ENCODE data around the gene CBLN1. TPM values are rescaled to one million over a fixed set of nuclear protein-coding genes. Genes with fewer than 3 reads are reported as not detected.

CBLN1 gene
- total and polyA plus RNA-seq, 4 donors: 0.14 to 0.55 (median 0.33) TPM; not detected in 1

GRCh38 chr16:49259330-49259729 lies 22.3 kb downstream of the CBLN1 start:
- Histone ChIP-seq H3K9ac (ENCODE audit: low read depth in 1 of 2, low read length in 2 of 2) (no peak overlapping the region), H3K9me3 (ENCODE audit: control insufficient read depth in 4 of 4, low read length in 3 of 4) (peaks cover 0 to 2% (median 0%) of the 10 kb centered on the region in 4 donors), H3K27me3 (ENCODE audit: control insufficient read depth in 4 of 4, insufficient read depth in 4 of 4, low read length in 3 of 4) (peaks cover 0 to 3% (median 0%) of the 10 kb centered on the region in 4 donors), H3K36me3 (ENCODE audit: control insufficient read depth in 4 of 4, insufficient read depth in 3 of 4, low read depth in 1 of 4, low read length in 3 of 4) (no peaks in the 10 kb centered on the region), H3K4me1 (ENCODE audit: control insufficient read depth in 4 of 4, insufficient read depth in 4 of 4, low read length in 3 of 4) (no peaks in the 10 kb centered on the region), H3K27ac (ENCODE audit: low read depth in 1 of 2, low read length in 2 of 2) (no peak overlapping the region), H3K4me3 (ENCODE audit: low read depth in 1 of 3, low read length in 3 of 3) (no peak overlapping the region)
- no peak for DNase-seq (ENCODE audit: low spot score)
- TF ChIP-seq HNF4G (IDR thresholded peaks at IDR 0.05): no peak
- TF ChIP-seq FOXA2 (IDR thresholded peaks at IDR 0.05): no peak
- no peak for TF ChIP-seq ZBTB33 (IDR thresholded peaks at IDR 0.05)
- TF ChIP-seq RXRA (IDR thresholded peaks at IDR 0.05): no peak
- TF ChIP-seq GABPA (IDR thresholded peaks at IDR 0.05 in 1 of 2, conservative IDR thresholded peaks at IDR 0.05 in 1 of 2): no peak
- no peak for TF ChIP-seq ATF3 (IDR thresholded peaks at IDR 0.05)
- no peak for TF ChIP-seq REST (IDR thresholded peaks at IDR 0.05)
- no peak for TF ChIP-seq NR2F2 (IDR thresholded peaks at IDR 0.05)
- no peak for TF ChIP-seq FOXA1 (IDR thresholded peaks at IDR 0.05)
- TF ChIP-seq JUND (IDR thresholded peaks at IDR 0.05): no peak
- no peak for TF ChIP-seq EGR1 (IDR thresholded peaks at IDR 0.05; ENCODE audit: low read depth in 2 of 2)
- TF ChIP-seq HNF4A (conservative IDR thresholded peaks at IDR 0.05): no peak

GRCh38 chr16:49250689-49251088 lies 30.9 kb downstream of the CBLN1 start:
- Histone ChIP-seq H3K27ac (ENCODE audit: low read depth in 1 of 2, low read length in 2 of 2) (no peak overlapping the region), H3K9me3 (ENCODE audit: control insufficient read depth in 4 of 4, low read length in 3 of 4) (no peaks in the 10 kb centered on the region), H3K36me3 (ENCODE audit: control insufficient read depth in 4 of 4, insufficient read depth in 3 of 4, low read depth in 1 of 4, low read length in 3 of 4) (no peaks in the 10 kb centered on the region), H3K27me3 (ENCODE audit: control insufficient read depth in 4 of 4, insufficient read depth in 4 of 4, low read length in 3 of 4) (peaks cover 0 to 3% (median under 1%) of the 10 kb centered on the region in 4 donors), H3K4me1 (ENCODE audit: control insufficient read depth in 4 of 4, insufficient read depth in 4 of 4, low read length in 3 of 4) (no peaks in the 10 kb centered on the region), H3K9ac (ENCODE audit: low read depth in 1 of 2, low read length in 2 of 2) (no peak overlapping the region), H3K4me3 (ENCODE audit: low read depth in 1 of 3, low read length in 3 of 3) (no peak overlapping the region)
- 54% methylated on average over 1 of the region's 1 CpG for WGBS
- no peak for TF ChIP-seq HNF4G (IDR thresholded peaks at IDR 0.05)
- no peak for TF ChIP-seq CTCF (IDR thresholded peaks at IDR 0.05; ENCODE audit: low read depth, low read length, missing input control)
- TF ChIP-seq NR2F2 (IDR thresholded peaks at IDR 0.05): no peak
- TF ChIP-seq GABPA (IDR thresholded peaks at IDR 0.05 in 1 of 2, conservative IDR thresholded peaks at IDR 0.05 in 1 of 2): no peak
- no peak for TF ChIP-seq TAF1 (conservative IDR thresholded peaks at IDR 0.05)
- no peak for TF ChIP-seq EGR1 (IDR thresholded peaks at IDR 0.05; ENCODE audit: low read depth in 2 of 2)
- TF ChIP-seq SP1 (IDR thresholded peaks at IDR 0.05): no peak
- no peak for TF ChIP-seq ZBTB33 (IDR thresholded peaks at IDR 0.05)
- TF ChIP-seq YY1 (IDR thresholded peaks at IDR 0.05): no peak
- TF ChIP-seq FOXA1 (IDR thresholded peaks at IDR 0.05): no peak
- TF ChIP-seq JUND (IDR thresholded peaks at IDR 0.05): no peak
- DNase-seq (ENCODE audit: low spot score): no peak

Measured in liver (tissue), 9 donors.